ENCODE measurements around the gene TEX261.

Gene TEX261

GRCh38 chr2:70959271-70959761 is 35.4 kb downstream of the TEX261 start:
- no peak for DNase-seq (ENCODE audit: low spot score)

GRCh38 chr2:70958759-70959158 is 35.9 kb downstream of the TEX261 start:
- DNase-seq (ENCODE audit: low spot score) = no peak

- DNase-seq (ENCODE audit: low spot score) = no peak
Observed at GRCh38 chr2:70957798-70958197, 36.9 kb downstream of the TEX261 start.

- no peak for DNase-seq (ENCODE audit: low spot score)
Observed at GRCh38 chr2:70956141-70956540, 38.5 kb downstream of the TEX261 start.

GRCh38 chr2:70954886-70955285 is 39.8 kb downstream of the TEX261 start:
- no peak for DNase-seq (ENCODE audit: low spot score)

GRCh38 chr2:70949086-70949485 is 45.6 kb downstream of the TEX261 start:
- no peak for DNase-seq (ENCODE audit: low spot score)

- DNase-seq (ENCODE audit: low spot score) = peak; percentile 56
Observed at GRCh38 chr2:70948337-70949003, 46.2 kb downstream of the TEX261 start.

- no peak for DNase-seq (ENCODE audit: low spot score)
Observed at GRCh38 chr2:70947556-70948184, 47.0 kb downstream of the TEX261 start.

- peak; percentile 9 for DNase-seq (ENCODE audit: low spot score)
Observed at GRCh38 chr2:70946832-70947442, 47.7 kb downstream of the TEX261 start.

GRCh38 chr2:70944111-70944690 is 50.5 kb downstream of the TEX261 start:
- DNase-seq (ENCODE audit: low spot score) = no peak

- no peak for DNase-seq (ENCODE audit: low spot score)
Observed at GRCh38 chr2:70943205-70943871, 51.3 kb downstream of the TEX261 start.

- DNase-seq (ENCODE audit: low spot score) = no peak
Observed at GRCh38 chr2:70942396-70943204, 52.1 kb downstream of the TEX261 start.

GRCh38 chr2:70941701-70942100 is 53.0 kb downstream of the TEX261 start:
- no peak for DNase-seq (ENCODE audit: low spot score)

- DNase-seq (ENCODE audit: low spot score) = no peak
Observed at GRCh38 chr2:70941186-70941585, 53.5 kb downstream of the TEX261 start.

GRCh38 chr2:70939839-70940580 is 54.7 kb downstream of the TEX261 start:
- no peak for DNase-seq (ENCODE audit: low spot score)

GRCh38 chr2:70939001-70939838 is 55.5 kb downstream of the TEX261 start:
- no peak for DNase-seq (ENCODE audit: low spot score)

GRCh38 chr2:70938586-70938950 is 56.1 kb downstream of the TEX261 start:
- no peak for DNase-seq (ENCODE audit: low spot score)

- no peak for DNase-seq (ENCODE audit: low spot score)
Observed at GRCh38 chr2:70937866-70938585, 56.6 kb downstream of the TEX261 start.
